K562 (cell line): ENCODE results near the gene THAP2. TPM values are rescaled to one million over a fixed set of nuclear protein-coding genes. Genes with fewer than 3 reads are reported as not detected.

Source experiments
- ATAC-seq: fragments of 200-7000 bp; cut with Tn5 transposase; 3 replicates; pipeline ENCODE4 v1.9.1; 2020; ENCODE audit warnings: moderate library complexity
- BruUV-seq: library from RNA; stranded (reverse); fragments of 400-500 nt; replicated peaks from 2 replicates; lab custom pipeline; 2021; lab: Mats Ljungman, UMichigan
- CTCF ChIA-PET: fragments of 300-600 bp; formaldehyde crosslinking; extraction: SDS; loops from one replicate; lab custom pipeline; 2021; ENCODE audit warnings: low intra/inter-chr PET ratio; lab: Yijun Ruan, JAX
- POLR2A ChIA-PET: fragments of 300-600, 350-650 bp; sonication (Branson Sonifier 250); formaldehyde crosslinking; extraction: SDS; loops from one replicate; lab custom pipeline; 2021; ENCODE audit warnings: antibody characterized with exemption, inconsistent platforms; lab: Yijun Ruan, JAX
- DNase-seq, 4 experiments: peaks; one replicate each; pipeline versions ENCODE4 v3.0.0 to v3.0.0-alpha.2; 2011 to 2018; ENCODE audit warnings: low spot score in 3 of 4, mixed read lengths in 3 of 4; ENCODE audit errors: extremely low read depth in 1 of 4
- FAIRE-seq: peaks from 2 replicates; lab custom pipeline; 2011; peaks lifted over from hg19 to GRCh38; lab: Jason Lieb, UNC
- H2AFZ ChIP-seq: 2 replicates; pipeline ENCODE4 v1.6.0; 2011; ENCODE audit warnings: low read depth, low read length, control low read depth, inconsistent platforms
- H3K27ac ChIP-seq: fragments of 200-600 bp; 3 replicates; pipeline ENCODE4 v1.8.0; 2011; ENCODE audit warnings: low read depth, mild to moderate bottlenecking, control low read depth, inconsistent platforms, low read length, moderate library complexity, mixed read lengths; ENCODE audit errors: extremely low read depth
- H3K27me3 ChIP-seq, 2 experiments: fragments of 300-600 bp in 1 of 2; 2 replicates in 1 of 2; 3 replicates in 1 of 2; pipeline versions ENCODE4 v1.6.0 to v1.8.0; 2011; ENCODE audit warnings: inconsistent platforms in 2 of 2, low read length in 2 of 2, mild to moderate bottlenecking in 1 of 2, mixed read lengths in 1 of 2, moderate library complexity in 1 of 2; ENCODE audit not compliant: control insufficient read depth in 2 of 2, insufficient read depth in 2 of 2
- H3K36me3 ChIP-seq: fragments of 300-600 bp; 3 replicates; pipeline ENCODE4 v1.8.0; 2011; ENCODE audit warnings: mild to moderate bottlenecking, low read length, inconsistent platforms; ENCODE audit not compliant: control insufficient read depth, insufficient read depth
- H3K4me1 ChIP-seq, 2 experiments: fragments of 200-600 bp in 1 of 2; replicated peaks in 1 of 2; 2 replicates in 1 of 2; 3 replicates in 1 of 2; pipeline versions ENCODE4 v1.5.1 to v1.8.0; 2011; ENCODE audit warnings: inconsistent platforms in 2 of 2, low read length in 2 of 2, mild to moderate bottlenecking in 1 of 2, mixed read lengths in 1 of 2, moderate library complexity in 1 of 2; ENCODE audit not compliant: control insufficient read depth in 2 of 2, insufficient read depth in 2 of 2
- H3K4me2 ChIP-seq: 2 replicates; pipeline ENCODE4 v1.6.1; 2011; ENCODE audit warnings: low read length, control low read depth, inconsistent platforms, mixed read lengths; ENCODE audit not compliant: insufficient read depth
- H3K4me3 ChIP-seq: fragments of 200-600 bp; sonication (generic), shearing (Covaris generic); 2 replicates; pipeline ENCODE4 v1.5.1; 2016; ENCODE audit warnings: control low read depth, inconsistent platforms
- H3K79me2 ChIP-seq: fragments of 200-600 bp; 3 replicates; pipeline ENCODE4 v1.8.0; 2011; ENCODE audit warnings: low read length, inconsistent platforms; ENCODE audit not compliant: control insufficient read depth, insufficient read depth
- H3K9ac ChIP-seq, 2 experiments: 2 replicates each; pipeline versions ENCODE4 v1.6.0 to v1.6.1; 2011; ENCODE audit warnings: low read depth in 2 of 2, low read length in 2 of 2, control low read depth in 1 of 2, inconsistent platforms in 1 of 2, mild to moderate bottlenecking in 1 of 2, mixed read lengths in 1 of 2; ENCODE audit not compliant: insufficient read depth in 1 of 2
- H3K9me1 ChIP-seq: one replicate; pipeline ENCODE4 v1.6.0; 2011; ENCODE audit warnings: inconsistent platforms, mild to moderate bottlenecking, low read length, moderate library complexity; ENCODE audit not compliant: control insufficient read depth, insufficient read depth
- H3K9me3 ChIP-seq: replicated peaks from 2 replicates; pipeline ENCODE4 v1.5.1; 2011; ENCODE audit warnings: low read depth, low read length, inconsistent platforms; ENCODE audit not compliant: control insufficient read depth, insufficient read depth
- H4K20me1 ChIP-seq: replicated peaks from 2 replicates; pipeline ENCODE4 v1.6.1; 2011; ENCODE audit warnings: low read length, inconsistent platforms, mixed read lengths; ENCODE audit not compliant: control insufficient read depth, insufficient read depth
- ARID1B ChIP-seq: fragments of 450-650 bp; IDR thresholded peaks from 2 replicates; pipeline ENCODE4 v1.6.1; 2016; ENCODE audit warnings: antibody characterized with exemption, mild to moderate bottlenecking, inconsistent platforms
- ATF3 ChIP-seq, 2 experiments: fragments of 450-650 bp in 1 of 2; sonication (generic) in 1 of 2; formaldehyde crosslinking in 1 of 2; IDR thresholded peaks in 1 of 2; conservative IDR thresholded peaks in 1 of 2; 2 replicates each; pipeline versions ENCODE4 v1.6.1 to v1.8.1; 2016 to 2023; ENCODE audit warnings: mild to moderate bottlenecking in 2 of 2, moderate library complexity in 2 of 2, inconsistent platforms in 1 of 2, missing genetic modification reagents in 1 of 2
- E4F1 ChIP-seq: fragments of 250-450 bp; sonication (Bioruptor Pico); IDR thresholded peaks from 2 replicates; pipeline ENCODE4 v1.5.0; 2021; ENCODE audit warnings: mild to moderate bottlenecking, borderline replicate concordance
- FOSL1 ChIP-seq: fragments of 200-800 bp; sonication (Bioruptor generic); conservative IDR thresholded peaks from 2 replicates; pipeline ENCODE4 v1.6.1; 2016; ENCODE audit warnings: missing genetic modification characterization, missing compliant biosample characterization
- JUN ChIP-seq, 2 experiments: sonication (generic) in 1 of 2; formaldehyde crosslinking in 1 of 2; IDR thresholded peaks; 2 replicates each; pipeline versions ENCODE4 v1.6.1 to v1.8.0; 2012 to 2022; ENCODE audit warnings: borderline replicate concordance in 2 of 2, mild to moderate bottlenecking in 2 of 2, improper control_type of control experiment in 1 of 2, low read depth in 1 of 2, low read length in 1 of 2, missing genetic modification reagents in 1 of 2
- JUND ChIP-seq, 2 experiments: IDR thresholded peaks; 2 replicates in 1 of 2; 3 replicates in 1 of 2; pipeline ENCODE4 v1.6.1; 2011; ENCODE audit warnings: borderline replicate concordance in 2 of 2, low read depth in 2 of 2, low read length in 2 of 2, improper control_type of control experiment in 1 of 2, missing biosample characterization in 1 of 2, missing genetic modification characterization in 1 of 2, missing genetic modification reagents in 1 of 2
- TEAD2 ChIP-seq: fragments of 450-650 bp; IDR thresholded peaks from 2 replicates; pipeline ENCODE4 v1.6.1; 2016; ENCODE audit warnings: missing genetic modification characterization, control low read depth, missing compliant biosample characterization
- ZNF57 ChIP-seq: fragments of 450-650 bp; formaldehyde crosslinking; IDR thresholded peaks from 2 replicates; pipeline ENCODE4 v1.4.0; 2020; ENCODE audit warnings: mild to moderate bottlenecking, moderate library complexity
- ZNF589 ChIP-seq: fragments of 200-800 bp; sonication (Bioruptor generic); IDR thresholded peaks from 2 replicates; pipeline ENCODE4 v1.6.1; 2016; ENCODE audit warnings: low read depth, missing genetic modification characterization, missing compliant biosample characterization
- ZNF644 ChIP-seq: fragments of 200-800 bp; sonication (Bioruptor generic); IDR thresholded peaks from 2 replicates; pipeline ENCODE4 v1.6.1; 2016; ENCODE audit warnings: low read depth, missing genetic modification characterization, missing compliant biosample characterization
- WGBS: fragments of 100-300 bp; shearing (Covaris generic); methylation state at CpG from one replicate; pipeline ENCODE4 v1.1.6; 2016; ENCODE audit warnings: low coverage, mixed read lengths; ENCODE audit not compliant: insufficient coverage; ENCODE audit errors: missing lambda C conversion rate; 5-methylcytosine and 5-hydroxymethylcytosine counted together
- in situ Hi-C: fragments of 300-500 bp; cut with MboI; formaldehyde crosslinking; loops from 4 replicates; pipeline ENCODE4 v1.15.0; 2018; ENCODE audit warnings: inconsistent platforms, mixed read lengths
- intact Hi-C: fragments of 100-400 bp; cut with micrococcal nuclease; formaldehyde crosslinking; loops from 2 replicates; pipeline ENCODE4 v1.14.2; 2022
- polyA plus RNA-seq, 8 experiments: library from polyadenylated mRNA; depleted of rRNA in 4 of 8; stranded (reverse) in 5 of 8; unstranded in 3 of 8; fragments of >200 nt; fragmentation: Nextera tagmentation in 2 of 8; fragmentation: Illumina TruSeq in 1 of 8; extraction: Ambion mirVana in 2 of 8; extraction: Trizol in 1 of 8; gene quantifications; 2 replicates each; pipeline versions ENCODE4 v1.2.1 to v1.2.3, GENCODE V29; 2011 to 2014; ENCODE audit warnings: inconsistent platforms in 1 of 8, missing spikeins in 1 of 8
- total RNA-seq, 7 experiments: library from RNA; depleted of rRNA in 6 of 7; stranded (reverse); fragments of >200 nt in 6 of 7; fragmentation: Illumina TruSeq in 2 of 7; extraction: Trizol in 2 of 7; gene quantifications; 2 replicates each; pipeline versions ENCODE4 v1.2.1 to v1.2.3, GENCODE V29; 2011 to 2021; ENCODE audit warnings: low replicate concordance in 1 of 7

THAP2 gene
- total and polyA plus RNA-seq, 9 of the 15 experiments (the other 6 are each of a cell fraction or from before 2014, with no cell fraction given): 1.8 to 18.9 (median 7.3) TPM

GRCh38 chr12:71708658-71709057 is 44.6 kb downstream of the THAP2 start (continued):
- TF ChIP-seq ZNF589 (no peak), E4F1 (no peak), TEAD2 (tag) (no peak)

GRCh38 chr12:71710276-71711125 is 46.4 kb downstream of the THAP2 start:
- no peaks in the 10 kb centered on the region for H3K79me2 ChIP-seq
- no peaks in the 10 kb centered on the region for H3K36me3 ChIP-seq
- no peak overlapping the region for H2AFZ ChIP-seq
- POLR2A ChIA-PET: no interaction called here
- no peaks in the 10 kb centered on the region for H3K27me3 ChIP-seq
- no peak for ATAC-seq
- H3K9me1 ChIP-seq: no peaks in the 10 kb centered on the region
- TF ChIP-seq FOSL1: peak; percentile 97
- TF ChIP-seq ZNF644 (tag): no peak
- 0 out of 2 replicates have a peak, but pooled peaks have one; percentile 30 for TF ChIP-seq JUN (IDR thresholded peaks at IDR 0.05; ENCODE audit: borderline replicate concordance, low read depth, low read length)
- no peak for TF ChIP-seq JUN (CRISPR knock-in tag; IDR thresholded peaks at IDR 0.05; ENCODE audit: borderline replicate concordance)
- peak; percentile 26; the same call in 1 of the 2 replicates for TF ChIP-seq JUND (IDR thresholded peaks at IDR 0.05; ENCODE audit: borderline replicate concordance, low read depth, low read length)
- no peak for TF ChIP-seq JUND (tag; IDR thresholded peaks at IDR 0.05; ENCODE audit: borderline replicate concordance, low read depth, low read length)
- no peak for TF ChIP-seq ZNF57 (CRISPR knock-in tag)
- peak; percentile 62 for TF ChIP-seq ATF3 (IDR thresholded peaks at IDR 0.05)
- no peak for TF ChIP-seq ATF3 (CRISPR knock-in tag; conservative IDR thresholded peaks at IDR 0.05)
- 0 out of 2 replicates have a peak, but pooled peaks have one; percentile 18 for TF ChIP-seq ARID1B
- no peak overlapping the region for H3K4me2 ChIP-seq
- no peaks in the 10 kb centered on the region for H3K4me1 ChIP-seq
- CTCF ChIA-PET: no interaction called here
- no peak overlapping the region for H3K27ac ChIP-seq
- DNase-seq: peak in 1 of 4 experiments; percentile 19
- no peak for FAIRE-seq
- in situ Hi-C loops: no loop called here
- intact Hi-C loops: no loop called here
- WGBS: 46% methylated on average over 7 of the region's 7 CpGs
- H3K9ac ChIP-seq: no peak overlapping the region
- H3K9me3 ChIP-seq: no peaks in the 10 kb centered on the region
- H4K20me1 ChIP-seq: no peaks in the 10 kb centered on the region
- H3K4me3 ChIP-seq: no peak overlapping the region
- no TSS peak for BruUV-seq
